MM.1S (cell line): ENCODE results near the gene NAGA.
A peak's percentile ranks its signal among the peaks of the same experiment; 100 is the strongest.
"Not testable (repeated sequence)": the region's sequence is repeated elsewhere in the genome, so short reads cannot be mapped to it uniquely, and the experiment has no call there.

Experiments
- DNase-seq: peaks from one replicate; pipeline ENCODE4 v3.0.0-alpha.2; 2015
- H2AFZ ChIP-seq: fragments of 300-600 bp; sonication (generic); 2 replicates; pipeline ENCODE4 v1.6.0; 2016; ENCODE audit warnings: antibody characterized with exemption, low read length
- H3F3A ChIP-seq: fragments of 300-600 bp; sonication (generic); 2 replicates; pipeline ENCODE4 v1.6.1; 2016; ENCODE audit warnings: mild to moderate bottlenecking, antibody characterized with exemption, low read length, moderate library complexity, mixed read lengths; ENCODE audit not compliant: insufficient read depth
- H3K27ac ChIP-seq: fragments of 300-600 bp; sonication (generic); 2 replicates; pipeline ENCODE4 v1.5.1; 2016; ENCODE audit warnings: mild to moderate bottlenecking, low read length
- H3K27me3 ChIP-seq: fragments of 300-600 bp; sonication (generic); replicated peaks from 2 replicates; pipeline ENCODE4 v1.6.0; 2016; ENCODE audit warnings: low read length; ENCODE audit not compliant: insufficient read depth
- H3K36me3 ChIP-seq: fragments of 300-600 bp; sonication (generic); replicated peaks from 2 replicates; pipeline ENCODE4 v1.6.1; 2016; ENCODE audit warnings: mild to moderate bottlenecking, low read length, mixed read lengths; ENCODE audit not compliant: insufficient read depth
- H3K4me1 ChIP-seq: fragments of 300-600 bp; sonication (generic); 2 replicates; pipeline ENCODE4 v1.6.1; 2016; ENCODE audit warnings: low read length, mixed read lengths
- H3K4me2 ChIP-seq: fragments of 300-600 bp; sonication (generic); 2 replicates; pipeline ENCODE4 v1.6.0; 2016; ENCODE audit warnings: low read depth, low read length
- H3K4me3 ChIP-seq: fragments of 300-600 bp; sonication (generic); 2 replicates; pipeline ENCODE4 v1.5.1; 2016; ENCODE audit warnings: low read length, mixed read lengths
- H3K79me2 ChIP-seq: fragments of 300-600 bp; sonication (generic); 2 replicates; pipeline ENCODE4 v1.6.1; 2016; ENCODE audit warnings: mixed run types, low read length, mixed read lengths
- H3K9ac ChIP-seq: fragments of 300-600 bp; sonication (generic); 2 replicates; pipeline ENCODE4 v1.6.1; 2016; ENCODE audit warnings: low read length, mixed read lengths
- H3K9me2 ChIP-seq: fragments of 300-600 bp; sonication (generic); replicated peaks from 2 replicates; pipeline ENCODE4 v1.6.1; 2016; ENCODE audit warnings: mild to moderate bottlenecking, low read length, mixed read lengths; ENCODE audit not compliant: insufficient read depth
- H3K9me3 ChIP-seq: fragments of 300-600 bp; sonication (generic); replicated peaks from 2 replicates; pipeline ENCODE4 v1.6.1; 2016; ENCODE audit warnings: mild to moderate bottlenecking, low read length, mixed read lengths; ENCODE audit not compliant: insufficient read depth
- H4K20me1 ChIP-seq: fragments of 300-600 bp; sonication (generic); 2 replicates; pipeline ENCODE4 v1.6.1; 2016; ENCODE audit warnings: mild to moderate bottlenecking, low read length, moderate library complexity, mixed read lengths; ENCODE audit not compliant: insufficient read depth
- EZH2 ChIP-seq: fragments of 300-600 bp; sonication (generic); optimal IDR thresholded peaks from 2 replicates; pipeline ENCODE3; 2017; ENCODE audit warnings: low read depth, mild to moderate bottlenecking, antibody characterized with exemption, low read length, mixed read lengths
- EZH2phosphoT487 ChIP-seq: fragments of 300-600 bp; sonication (generic); IDR thresholded peaks from 2 replicates; pipeline ENCODE4 v1.6.1; 2018; ENCODE audit warnings: antibody characterized with exemption, low read length
- TF ChIP-seq, protein P1 (sequence below): fragments of 300-600 bp; sonication (generic); IDR thresholded peaks from 2 replicates; pipeline ENCODE4 v1.5.1; 2016; ENCODE audit warnings: antibody characterized with exemption, low read length, mixed read lengths

The NAGA gene

DNA sequence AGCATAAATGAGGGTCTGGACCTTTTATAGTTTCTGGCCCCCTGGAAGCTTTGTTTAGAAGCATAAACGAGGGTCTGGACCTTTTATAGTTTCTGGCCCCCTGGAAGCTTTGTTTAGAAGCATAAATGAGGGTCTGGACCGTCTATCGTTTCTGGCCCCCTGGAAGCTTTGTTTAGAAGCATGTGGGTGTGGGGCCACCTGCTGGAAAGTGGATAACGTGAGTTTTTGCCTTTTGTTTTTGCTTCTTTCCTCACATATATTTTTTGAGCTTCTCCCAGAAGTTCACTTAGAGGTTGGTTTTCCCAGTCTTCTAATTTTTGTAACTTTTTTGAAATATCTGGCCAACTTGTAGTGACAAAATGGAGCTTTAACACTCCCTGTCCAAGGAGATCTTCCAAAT, 42.2 kb upstream of the NAGA start:
- H3K36me3 ChIP-seq, H3K9me2 ChIP-seq, H4K20me1 ChIP-seq, H3K27me3 ChIP-seq, H3K4me3 ChIP-seq, H3K9ac ChIP-seq, H3F3A ChIP-seq, H3K4me1 ChIP-seq, H3K79me2 ChIP-seq, H2AFZ ChIP-seq, H3K9me3 ChIP-seq, H3K27ac ChIP-seq, H3K4me2 ChIP-seq, DNase-seq: not testable (repeated sequence)
- TF ChIP-seq, protein P1, sequence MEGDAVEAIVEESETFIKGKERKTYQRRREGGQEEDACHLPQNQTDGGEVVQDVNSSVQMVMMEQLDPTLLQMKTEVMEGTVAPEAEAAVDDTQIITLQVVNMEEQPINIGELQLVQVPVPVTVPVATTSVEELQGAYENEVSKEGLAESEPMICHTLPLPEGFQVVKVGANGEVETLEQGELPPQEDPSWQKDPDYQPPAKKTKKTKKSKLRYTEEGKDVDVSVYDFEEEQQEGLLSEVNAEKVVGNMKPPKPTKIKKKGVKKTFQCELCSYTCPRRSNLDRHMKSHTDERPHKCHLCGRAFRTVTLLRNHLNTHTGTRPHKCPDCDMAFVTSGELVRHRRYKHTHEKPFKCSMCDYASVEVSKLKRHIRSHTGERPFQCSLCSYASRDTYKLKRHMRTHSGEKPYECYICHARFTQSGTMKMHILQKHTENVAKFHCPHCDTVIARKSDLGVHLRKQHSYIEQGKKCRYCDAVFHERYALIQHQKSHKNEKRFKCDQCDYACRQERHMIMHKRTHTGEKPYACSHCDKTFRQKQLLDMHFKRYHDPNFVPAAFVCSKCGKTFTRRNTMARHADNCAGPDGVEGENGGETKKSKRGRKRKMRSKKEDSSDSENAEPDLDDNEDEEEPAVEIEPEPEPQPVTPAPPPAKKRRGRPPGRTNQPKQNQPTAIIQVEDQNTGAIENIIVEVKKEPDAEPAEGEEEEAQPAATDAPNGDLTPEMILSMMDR: peak; percentile 12; the same call in 1 of the 2 replicates

DNA sequence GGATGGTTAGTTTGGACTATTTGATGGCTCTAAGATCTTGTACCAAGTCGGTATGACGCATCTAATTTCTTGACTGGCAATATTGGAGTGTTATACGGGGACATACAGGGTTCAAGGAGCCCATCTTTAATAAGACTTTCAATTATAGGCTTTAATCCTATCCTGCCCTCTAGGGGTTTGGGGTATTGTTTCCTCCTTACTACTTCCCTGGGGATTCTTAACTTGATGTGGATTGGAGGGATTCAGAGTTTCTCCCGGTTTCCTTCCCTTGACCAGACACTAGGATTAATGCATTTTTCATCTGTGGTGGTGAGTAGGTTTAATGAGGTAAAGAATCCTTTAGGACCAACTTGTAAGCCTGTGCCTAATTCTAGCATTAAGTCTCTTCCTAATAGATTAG, 41.2 kb upstream of the NAGA start:
- Histone ChIP-seq H3K79me2 (no peaks in the 10 kb centered on the region), H3K36me3 (no peaks in the 10 kb centered on the region), H3K9ac (no peak overlapping the region), H2AFZ (no peak overlapping the region), H3K4me3 (no peak overlapping the region), H3K4me1 (no peaks in the 10 kb centered on the region), H3K27ac (no peak overlapping the region), H3K9me3 (no peaks in the 10 kb centered on the region), H3F3A (no peaks in the 10 kb centered on the region), H3K9me2 (no peaks in the 10 kb centered on the region), H3K4me2 (no peak overlapping the region), H4K20me1 (no peaks in the 10 kb centered on the region), H3K27me3 (no peaks in the 10 kb centered on the region)
- TF ChIP-seq, protein P1: no peak
- TF ChIP-seq EZH2phosphoT487: no peak
- TF ChIP-seq EZH2: no peak
- no peak for DNase-seq

DNA sequence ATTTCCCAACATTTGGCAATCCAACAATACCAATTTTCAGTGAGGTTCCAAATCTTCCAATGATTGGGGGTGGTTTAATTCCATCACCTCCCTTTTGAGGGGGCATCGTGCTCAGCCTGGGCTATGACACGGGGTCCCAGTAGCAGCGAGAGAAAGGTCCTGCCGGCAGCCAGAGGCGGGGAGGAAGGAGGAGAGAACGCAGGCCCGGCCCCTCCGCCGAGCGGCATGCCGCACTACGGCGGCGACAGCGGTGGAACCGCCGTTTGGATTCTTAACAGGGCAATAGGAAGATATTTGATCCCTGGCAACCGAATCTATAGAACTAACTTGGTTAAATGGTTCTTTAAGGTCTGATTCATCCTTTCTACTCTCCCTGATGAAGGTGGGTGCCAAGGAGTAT, 38.2 kb upstream of the NAGA start:
- DNase-seq: no peak
- Histone ChIP-seq H4K20me1 (no peaks in the 10 kb centered on the region), H3K4me2 (no peak overlapping the region), H2AFZ (no peak overlapping the region), H3K4me3 (no peak overlapping the region), H3K36me3 (no peaks in the 10 kb centered on the region), H3K9me3 (no peaks in the 10 kb centered on the region), H3F3A (no peaks in the 10 kb centered on the region), H3K9me2 (no peaks in the 10 kb centered on the region), H3K27me3 (no peaks in the 10 kb centered on the region), H3K79me2 (no peaks in the 10 kb centered on the region), H3K4me1 (no peaks in the 10 kb centered on the region), H3K27ac (no peak overlapping the region), H3K9ac (no peak overlapping the region)
- TF ChIP-seq, protein P1: no peak
- no peak for TF ChIP-seq EZH2
- TF ChIP-seq EZH2phosphoT487: no peak

DNA sequence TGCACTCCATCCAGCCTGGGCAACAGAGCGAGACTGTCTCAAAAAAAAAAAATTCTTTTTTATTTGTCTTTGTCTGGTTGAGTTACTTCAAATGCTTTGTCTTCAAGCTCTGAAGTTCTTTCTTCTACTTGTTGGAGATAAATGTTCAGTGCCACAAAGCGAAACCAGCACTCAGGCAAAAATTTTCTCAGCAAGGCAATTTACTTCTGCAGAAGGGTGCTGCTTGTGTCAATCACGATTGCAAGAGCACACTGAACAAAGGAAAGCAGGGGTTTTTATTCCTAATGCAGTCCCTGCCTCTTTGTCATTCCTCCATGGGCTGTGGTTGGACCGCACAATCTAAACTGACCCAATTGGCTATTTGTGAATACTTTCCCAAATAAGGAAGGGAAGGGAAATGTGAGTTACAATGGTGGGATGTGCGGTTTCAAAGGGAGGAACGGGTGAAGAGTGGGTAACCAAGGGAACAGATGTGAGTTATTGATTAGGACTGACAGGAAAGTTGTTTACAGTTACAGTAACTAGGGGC, 33.8 kb upstream of the NAGA start:
- not testable (repeated sequence) for H3K27ac ChIP-seq, H3F3A ChIP-seq, H3K79me2 ChIP-seq, H3K9me3 ChIP-seq, H3K27me3 ChIP-seq, H3K4me1 ChIP-seq, H3K4me2 ChIP-seq, H2AFZ ChIP-seq, H3K9me2 ChIP-seq, H3K9ac ChIP-seq, H3K36me3 ChIP-seq, DNase-seq, H4K20me1 ChIP-seq, H3K4me3 ChIP-seq
